OCI-LY1 (cell line): ENCODE results near the gene DNAH9.

Experiments
- H2AFZ ChIP-seq: fragments of 200-600 bp; sonication (generic), shearing (Covaris generic); 2 replicates; pipeline ENCODE4 v1.6.0; 2014; ENCODE audit warnings: antibody characterized with exemption, mild to moderate bottlenecking, low read length
- H3F3A ChIP-seq: fragments of 200-600 bp; sonication (generic), shearing (Covaris generic); 2 replicates; pipeline ENCODE4 v1.6.0; 2014; ENCODE audit warnings: mild to moderate bottlenecking, antibody characterized with exemption, low read length, moderate library complexity; ENCODE audit not compliant: insufficient read depth
- H3K27ac ChIP-seq: fragments of 200-600 bp; sonication (generic); 2 replicates; pipeline ENCODE4 v1.5.1; 2014; ENCODE audit warnings: low read length, mixed run types, mild to moderate bottlenecking, low read depth; ENCODE audit not compliant: poor library complexity, severe bottlenecking
- H3K27me3 ChIP-seq: fragments of 200-600 bp; sonication (generic); 2 replicates; pipeline ENCODE4 v1.6.0; 2014; ENCODE audit warnings: antibody characterized with exemption, mild to moderate bottlenecking, low read length, moderate library complexity; ENCODE audit not compliant: insufficient read depth
- H3K36me3 ChIP-seq: fragments of 200-600 bp; sonication (generic); 2 replicates; pipeline ENCODE4 v1.6.1; 2014; ENCODE audit warnings: mild to moderate bottlenecking, antibody characterized with exemption, low read length, moderate library complexity, mixed read lengths; ENCODE audit not compliant: insufficient read depth
- H3K4me1 ChIP-seq: fragments of 200-600 bp; sonication (generic); 2 replicates; pipeline ENCODE4 v1.5.1; 2014; ENCODE audit warnings: mild to moderate bottlenecking, low read length, moderate library complexity; ENCODE audit not compliant: insufficient read depth, severe bottlenecking
- H3K4me2 ChIP-seq: fragments of 200-600 bp; sonication (generic), shearing (Covaris generic); 2 replicates; pipeline ENCODE4 v1.6.1; 2014; ENCODE audit warnings: low read length
- H3K4me3 ChIP-seq: fragments of 200-600 bp; sonication (generic); 2 replicates; pipeline ENCODE4 v1.5.1; 2014; ENCODE audit warnings: low read length, low read depth, mild to moderate bottlenecking, mixed read lengths; ENCODE audit not compliant: poor library complexity, severe bottlenecking
- H3K79me2 ChIP-seq: fragments of 200-600 bp; shearing (Covaris generic); 2 replicates; pipeline ENCODE4 v1.6.1; 2016; ENCODE audit warnings: mixed run types, low read length, mixed read lengths; ENCODE audit not compliant: insufficient read depth
- H3K9ac ChIP-seq: fragments of 200-600 bp; sonication (generic), shearing (Covaris generic); 2 replicates; pipeline ENCODE4 v1.6.1; 2014; ENCODE audit warnings: mild to moderate bottlenecking, low read length, mixed read lengths
- H3K9me2 ChIP-seq: fragments of 200-600 bp; sonication (generic), shearing (Covaris generic); 2 replicates; pipeline ENCODE4 v1.6.1; 2014; ENCODE audit warnings: low read depth, mild to moderate bottlenecking, low read length, mixed read lengths
- H3K9me3 ChIP-seq: fragments of 200-600 bp; shearing (Covaris generic); 2 replicates; pipeline ENCODE4 v1.6.1; 2014; ENCODE audit warnings: low read length, mixed read lengths
- H4K20me1 ChIP-seq: fragments of 200-600 bp; sonication (generic), shearing (Covaris generic); 2 replicates; pipeline ENCODE4 v1.6.0; 2016; ENCODE audit warnings: mild to moderate bottlenecking, low read length; ENCODE audit not compliant: insufficient read depth
- EZH2 ChIP-seq: fragments of 200-600 bp; sonication (generic), shearing (Covaris generic); IDR thresholded peaks from 2 replicates; pipeline ENCODE4 v1.8.0; 2017; ENCODE audit warnings: borderline replicate concordance, mixed run types, mild to moderate bottlenecking, antibody characterized with exemption, low read length, moderate library complexity, mixed read lengths
- TF ChIP-seq, protein P1 (sequence below): fragments of 200-600 bp; sonication (generic), shearing (Covaris generic); IDR thresholded peaks from 2 replicates; pipeline ENCODE4 v1.5.1; 2017; ENCODE audit warnings: mild to moderate bottlenecking, antibody characterized with exemption, low read length, moderate library complexity, mixed read lengths

Gene DNAH9

DNA sequence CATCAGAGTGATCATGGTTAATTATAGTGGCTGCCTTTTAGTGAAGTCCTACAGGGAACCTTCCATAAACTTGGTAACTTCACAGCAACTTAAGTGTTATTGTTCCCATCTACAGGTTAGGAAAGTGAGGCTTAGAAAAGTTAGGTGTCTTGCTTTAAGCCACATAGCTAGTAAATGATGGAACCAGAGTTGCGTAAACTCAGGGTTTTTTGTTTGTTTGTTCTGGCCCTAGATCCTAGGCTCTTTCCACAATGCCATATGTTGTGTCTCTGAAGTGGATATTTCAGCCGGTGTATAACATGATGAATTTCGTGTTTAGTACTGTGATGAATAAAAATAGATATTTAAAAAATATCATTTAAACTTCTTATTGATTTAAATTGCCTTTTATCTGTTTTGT lies 27.6 kb downstream of the DNAH9 start:
- H3K4me2 ChIP-seq, result no peak overlapping the region
- no peaks in the 10 kb centered on the region for H3F3A ChIP-seq
- no peaks in the 10 kb centered on the region for H4K20me1 ChIP-seq
- H3K36me3 ChIP-seq, result no peaks in the 10 kb centered on the region
- H3K4me3 ChIP-seq, result no peak overlapping the region
- H3K79me2 ChIP-seq, result no peaks in the 10 kb centered on the region
- no peak overlapping the region for H2AFZ ChIP-seq
- H3K9me2 ChIP-seq, result no peaks in the 10 kb centered on the region
- peaks cover 4% of the 10 kb centered on the region; the same call in 1 of the 2 replicates for H3K27me3 ChIP-seq
- no peak for TF ChIP-seq EZH2
- TF ChIP-seq, protein P1, sequence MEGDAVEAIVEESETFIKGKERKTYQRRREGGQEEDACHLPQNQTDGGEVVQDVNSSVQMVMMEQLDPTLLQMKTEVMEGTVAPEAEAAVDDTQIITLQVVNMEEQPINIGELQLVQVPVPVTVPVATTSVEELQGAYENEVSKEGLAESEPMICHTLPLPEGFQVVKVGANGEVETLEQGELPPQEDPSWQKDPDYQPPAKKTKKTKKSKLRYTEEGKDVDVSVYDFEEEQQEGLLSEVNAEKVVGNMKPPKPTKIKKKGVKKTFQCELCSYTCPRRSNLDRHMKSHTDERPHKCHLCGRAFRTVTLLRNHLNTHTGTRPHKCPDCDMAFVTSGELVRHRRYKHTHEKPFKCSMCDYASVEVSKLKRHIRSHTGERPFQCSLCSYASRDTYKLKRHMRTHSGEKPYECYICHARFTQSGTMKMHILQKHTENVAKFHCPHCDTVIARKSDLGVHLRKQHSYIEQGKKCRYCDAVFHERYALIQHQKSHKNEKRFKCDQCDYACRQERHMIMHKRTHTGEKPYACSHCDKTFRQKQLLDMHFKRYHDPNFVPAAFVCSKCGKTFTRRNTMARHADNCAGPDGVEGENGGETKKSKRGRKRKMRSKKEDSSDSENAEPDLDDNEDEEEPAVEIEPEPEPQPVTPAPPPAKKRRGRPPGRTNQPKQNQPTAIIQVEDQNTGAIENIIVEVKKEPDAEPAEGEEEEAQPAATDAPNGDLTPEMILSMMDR, result no peak
- no peak overlapping the region for H3K9ac ChIP-seq
- H3K27ac ChIP-seq, result no peak overlapping the region
- H3K4me1 ChIP-seq, result no peaks in the 10 kb centered on the region
- no peaks in the 10 kb centered on the region for H3K9me3 ChIP-seq

DNA sequence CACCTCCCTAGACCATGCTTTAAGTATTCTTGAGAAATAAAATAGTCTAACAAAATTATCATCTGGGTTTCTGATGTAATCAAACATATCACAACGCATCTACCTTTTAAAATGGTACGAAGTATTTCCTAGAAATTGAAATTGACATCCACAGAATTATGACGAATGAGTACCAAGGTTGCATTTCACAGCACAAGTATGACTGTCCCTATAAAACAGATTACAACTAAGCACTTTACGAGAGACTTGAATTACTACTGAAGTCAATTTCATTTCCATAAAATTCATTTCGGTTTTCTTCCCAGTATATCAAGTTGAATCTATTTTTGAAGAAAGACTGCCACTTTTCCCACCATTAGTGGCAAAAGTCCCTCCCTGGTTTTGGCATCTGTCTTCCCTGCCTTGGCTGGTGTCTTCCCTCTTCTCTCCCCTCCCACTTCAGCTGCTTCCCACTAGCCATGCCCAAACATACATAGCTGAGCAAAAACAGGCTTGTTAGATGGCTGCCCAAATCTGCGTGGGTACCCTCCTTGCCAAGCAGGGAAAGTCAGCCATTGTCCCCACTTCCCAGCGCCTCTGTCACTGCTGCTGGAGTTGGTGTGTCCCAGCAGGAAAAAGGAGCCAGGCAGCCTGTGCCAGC lies 29.2 kb downstream of the DNAH9 start:
- Histone ChIP-seq H3K27ac (no peak overlapping the region), H2AFZ (no peak overlapping the region), H3K9ac (no peak overlapping the region), H3K79me2 (no peaks in the 10 kb centered on the region), H3K9me3 (no peaks in the 10 kb centered on the region), H3K4me3 (no peak overlapping the region), H3K27me3 (peaks cover 4% of the 10 kb centered on the region; the same call in 1 of the 2 replicates), H3K36me3 (no peaks in the 10 kb centered on the region), H4K20me1 (no peaks in the 10 kb centered on the region), H3K4me1 (no peaks in the 10 kb centered on the region), H3F3A (no peaks in the 10 kb centered on the region), H3K4me2 (no peak overlapping the region), H3K9me2 (no peaks in the 10 kb centered on the region)
- TF ChIP-seq, protein P1, result no peak
- TF ChIP-seq EZH2, result no peak

DNA sequence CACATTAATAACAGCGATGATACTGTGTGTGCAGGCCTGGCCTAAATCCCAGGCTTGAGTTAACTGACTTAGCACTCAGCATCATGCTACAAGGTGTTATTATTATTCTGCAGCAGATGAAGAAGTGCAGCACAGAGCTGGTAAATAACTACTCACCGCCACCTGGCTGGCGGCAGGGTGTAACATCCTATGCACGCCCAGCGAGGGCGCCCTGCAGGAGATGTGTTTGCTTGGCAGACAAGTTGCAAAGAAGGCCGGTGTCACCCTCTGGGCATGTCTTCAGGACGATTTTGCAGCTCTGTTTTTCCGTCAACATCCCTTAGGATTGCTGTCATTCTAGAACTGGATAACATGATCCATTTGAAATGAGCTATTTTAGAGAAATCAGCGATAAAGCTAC lies 30.1 kb downstream of the DNAH9 start:
- H3K4me1 ChIP-seq, result no peaks in the 10 kb centered on the region
- H3K9me3 ChIP-seq, result no peaks in the 10 kb centered on the region
- H3K36me3 ChIP-seq, result no peaks in the 10 kb centered on the region
- H4K20me1 ChIP-seq, result no peaks in the 10 kb centered on the region
- H3K27me3 ChIP-seq, result peaks cover 4% of the 10 kb centered on the region; the same call in 1 of the 2 replicates
- H3K27ac ChIP-seq, result no peak overlapping the region
- H2AFZ ChIP-seq, result no peak overlapping the region
- TF ChIP-seq EZH2, result no peak
- TF ChIP-seq, protein P1, result peak; percentile 31; the same call in 1 of the 2 replicates
- no peak overlapping the region for H3K4me3 ChIP-seq
- H3K9me2 ChIP-seq, result no peaks in the 10 kb centered on the region
- no peak overlapping the region for H3K9ac ChIP-seq
- no peaks in the 10 kb centered on the region for H3F3A ChIP-seq
- no peak overlapping the region for H3K4me2 ChIP-seq
- H3K79me2 ChIP-seq, result no peaks in the 10 kb centered on the region
